ENCODE results near the gene C2CD3.

DNA sequence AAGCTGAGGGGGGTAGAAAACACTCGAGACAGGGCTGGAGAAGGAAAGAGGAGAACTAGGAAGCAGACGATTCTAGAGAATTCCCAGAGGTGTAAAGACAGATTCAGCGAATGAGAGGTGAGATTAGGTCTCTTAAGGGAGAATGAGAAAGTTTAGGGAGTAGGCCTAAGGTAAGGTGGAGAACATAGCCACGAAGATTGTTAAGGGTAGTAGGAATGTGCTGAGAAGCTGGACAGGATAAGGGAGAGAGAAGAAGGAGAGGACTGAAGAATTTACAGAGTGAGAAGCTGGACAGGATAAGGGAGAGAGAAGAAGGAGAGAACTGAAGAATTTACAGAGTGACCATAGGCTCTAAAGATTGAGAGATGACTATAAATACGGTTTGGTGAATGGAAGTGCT, 1.2 kb upstream of the C2CD3 start:
- TF ChIP-seq, protein P1, sequence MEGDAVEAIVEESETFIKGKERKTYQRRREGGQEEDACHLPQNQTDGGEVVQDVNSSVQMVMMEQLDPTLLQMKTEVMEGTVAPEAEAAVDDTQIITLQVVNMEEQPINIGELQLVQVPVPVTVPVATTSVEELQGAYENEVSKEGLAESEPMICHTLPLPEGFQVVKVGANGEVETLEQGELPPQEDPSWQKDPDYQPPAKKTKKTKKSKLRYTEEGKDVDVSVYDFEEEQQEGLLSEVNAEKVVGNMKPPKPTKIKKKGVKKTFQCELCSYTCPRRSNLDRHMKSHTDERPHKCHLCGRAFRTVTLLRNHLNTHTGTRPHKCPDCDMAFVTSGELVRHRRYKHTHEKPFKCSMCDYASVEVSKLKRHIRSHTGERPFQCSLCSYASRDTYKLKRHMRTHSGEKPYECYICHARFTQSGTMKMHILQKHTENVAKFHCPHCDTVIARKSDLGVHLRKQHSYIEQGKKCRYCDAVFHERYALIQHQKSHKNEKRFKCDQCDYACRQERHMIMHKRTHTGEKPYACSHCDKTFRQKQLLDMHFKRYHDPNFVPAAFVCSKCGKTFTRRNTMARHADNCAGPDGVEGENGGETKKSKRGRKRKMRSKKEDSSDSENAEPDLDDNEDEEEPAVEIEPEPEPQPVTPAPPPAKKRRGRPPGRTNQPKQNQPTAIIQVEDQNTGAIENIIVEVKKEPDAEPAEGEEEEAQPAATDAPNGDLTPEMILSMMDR (IDR thresholded peaks at IDR 0.05) = no peak
- no peak for TF ChIP-seq POLR2A (IDR thresholded peaks at IDR 0.05)
